ENCODE results near the gene CYB561D1.
A peak's percentile ranks its signal among the peaks of the same experiment; 100 is the strongest.

The CYB561D1 gene

DNA sequence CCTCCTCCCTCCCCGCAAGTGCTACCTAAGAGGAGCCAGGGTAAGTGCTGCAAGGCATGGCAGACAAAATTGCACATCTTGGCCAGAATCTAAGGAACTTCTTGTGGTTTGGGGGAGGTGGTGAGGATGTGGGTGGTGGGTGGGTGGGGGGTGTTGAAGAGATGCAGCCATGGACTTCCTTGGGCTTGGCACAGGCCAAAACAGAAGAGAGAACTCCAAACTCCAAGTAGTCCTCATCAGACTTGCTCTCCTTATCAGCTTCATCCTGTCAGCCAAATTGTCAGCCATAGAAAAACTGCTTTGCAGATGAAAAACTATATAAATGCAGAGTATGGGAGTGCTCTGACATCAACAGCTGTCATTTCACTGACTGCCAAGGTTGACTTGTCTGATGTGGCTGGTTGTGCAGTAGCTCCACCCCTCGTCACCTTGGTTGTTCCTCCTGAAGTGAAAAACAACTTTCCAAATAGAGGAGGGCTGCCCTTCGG lies 8.5 kb downstream of the CYB561D1 start:
- no peak for DNase-seq

DNA sequence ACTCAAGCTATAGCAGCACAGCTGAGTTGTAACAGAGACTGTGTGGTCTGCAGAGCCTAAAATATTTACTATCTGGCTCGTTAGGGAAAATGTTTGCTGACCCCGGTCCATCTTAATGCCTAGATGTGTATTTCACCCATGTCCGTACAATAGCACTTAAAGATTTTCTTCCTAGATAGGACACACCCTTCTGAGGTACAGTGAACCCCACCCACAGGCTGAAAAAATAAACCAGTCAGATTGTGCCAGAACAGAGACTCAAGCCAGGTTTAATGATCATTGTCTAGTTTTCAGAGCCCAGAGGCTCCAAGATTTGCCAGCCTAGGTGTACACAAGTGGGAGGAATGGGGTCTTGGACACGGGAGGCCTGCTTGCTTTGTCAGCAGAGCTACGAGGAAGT lies 10.0 kb downstream of the CYB561D1 start:
- no peak for DNase-seq

DNA sequence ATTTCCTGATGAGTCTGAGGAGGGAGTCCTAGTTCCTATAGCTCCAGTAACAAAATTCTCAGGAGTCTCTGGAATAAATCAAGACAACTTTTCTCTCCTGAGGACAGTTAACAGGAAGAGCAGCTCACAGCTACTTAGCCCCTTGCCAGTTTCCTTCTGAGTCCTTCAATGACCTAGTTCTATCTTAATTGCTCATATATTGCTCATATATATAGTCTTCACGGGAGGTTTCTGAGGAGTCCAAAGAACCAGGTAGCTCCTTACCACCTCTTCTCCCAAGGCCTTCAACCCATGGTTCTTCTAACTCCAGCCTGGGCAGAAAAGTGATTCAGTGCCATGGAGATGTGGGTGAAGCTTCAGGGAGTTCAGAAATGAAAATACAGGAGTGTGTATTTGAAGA lies 11.1 kb downstream of the CYB561D1 start:
- DNase-seq = no peak

DNA sequence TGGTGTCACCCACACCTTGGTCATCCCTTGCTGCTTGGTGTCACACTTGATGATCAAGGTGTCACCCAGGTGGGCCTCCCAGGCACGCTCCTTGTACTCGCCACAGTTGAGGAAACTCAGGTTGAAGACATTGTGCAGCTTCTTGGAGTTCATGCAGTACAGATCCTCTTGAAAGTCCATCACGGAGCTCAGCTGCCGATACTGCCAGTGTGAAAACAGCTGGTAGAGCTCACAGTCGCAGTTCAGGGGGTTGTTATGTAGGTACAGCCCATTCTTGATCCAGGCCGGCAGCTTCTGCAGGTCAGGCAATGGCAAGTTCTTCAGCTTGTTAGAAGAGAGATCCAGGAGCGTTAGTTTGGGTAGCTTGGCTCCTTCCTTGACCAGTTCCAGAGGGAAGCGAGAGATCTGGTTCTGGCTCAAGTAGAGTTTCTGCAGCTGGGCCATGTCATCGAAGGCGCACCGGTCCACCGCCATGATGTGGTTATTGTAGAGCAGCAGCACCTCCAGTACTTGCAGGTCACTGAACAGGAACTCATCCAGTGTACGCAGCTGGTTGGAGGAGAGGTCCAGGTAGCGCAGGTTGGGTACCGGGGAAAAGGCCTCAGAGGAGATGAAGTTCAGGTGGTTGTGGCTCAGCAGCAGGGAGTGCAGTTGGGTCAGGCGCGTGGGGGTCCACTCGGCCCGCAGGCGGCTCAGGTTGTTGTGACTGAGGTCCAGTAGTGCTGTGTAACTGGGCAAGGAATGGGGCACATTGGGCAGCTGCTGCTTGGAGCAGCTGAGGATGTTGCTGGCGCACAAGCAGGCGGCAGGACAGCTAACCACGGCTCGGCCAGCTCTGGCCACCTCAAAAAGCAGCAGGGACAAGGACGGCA lies 14.3 kb downstream of the CYB561D1 start:
- peak; percentile 41 for DNase-seq

DNA sequence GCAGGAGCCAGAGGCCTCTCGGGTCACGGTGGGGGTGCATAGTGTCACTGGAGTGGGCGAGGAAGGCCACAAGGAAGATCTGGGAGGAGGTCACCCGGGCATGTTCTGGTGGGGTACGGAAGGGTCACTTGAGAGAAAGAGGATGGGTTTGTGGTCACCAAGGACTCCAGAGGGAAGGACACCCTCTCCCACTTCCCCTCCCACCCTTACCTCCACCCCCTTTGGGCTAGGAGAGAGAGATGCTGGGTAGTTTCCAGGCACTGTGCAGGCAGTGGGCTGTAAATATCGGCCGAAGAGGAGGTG lies 14.9 kb downstream of the CYB561D1 start:
- DNase-seq = no peak

DNA sequence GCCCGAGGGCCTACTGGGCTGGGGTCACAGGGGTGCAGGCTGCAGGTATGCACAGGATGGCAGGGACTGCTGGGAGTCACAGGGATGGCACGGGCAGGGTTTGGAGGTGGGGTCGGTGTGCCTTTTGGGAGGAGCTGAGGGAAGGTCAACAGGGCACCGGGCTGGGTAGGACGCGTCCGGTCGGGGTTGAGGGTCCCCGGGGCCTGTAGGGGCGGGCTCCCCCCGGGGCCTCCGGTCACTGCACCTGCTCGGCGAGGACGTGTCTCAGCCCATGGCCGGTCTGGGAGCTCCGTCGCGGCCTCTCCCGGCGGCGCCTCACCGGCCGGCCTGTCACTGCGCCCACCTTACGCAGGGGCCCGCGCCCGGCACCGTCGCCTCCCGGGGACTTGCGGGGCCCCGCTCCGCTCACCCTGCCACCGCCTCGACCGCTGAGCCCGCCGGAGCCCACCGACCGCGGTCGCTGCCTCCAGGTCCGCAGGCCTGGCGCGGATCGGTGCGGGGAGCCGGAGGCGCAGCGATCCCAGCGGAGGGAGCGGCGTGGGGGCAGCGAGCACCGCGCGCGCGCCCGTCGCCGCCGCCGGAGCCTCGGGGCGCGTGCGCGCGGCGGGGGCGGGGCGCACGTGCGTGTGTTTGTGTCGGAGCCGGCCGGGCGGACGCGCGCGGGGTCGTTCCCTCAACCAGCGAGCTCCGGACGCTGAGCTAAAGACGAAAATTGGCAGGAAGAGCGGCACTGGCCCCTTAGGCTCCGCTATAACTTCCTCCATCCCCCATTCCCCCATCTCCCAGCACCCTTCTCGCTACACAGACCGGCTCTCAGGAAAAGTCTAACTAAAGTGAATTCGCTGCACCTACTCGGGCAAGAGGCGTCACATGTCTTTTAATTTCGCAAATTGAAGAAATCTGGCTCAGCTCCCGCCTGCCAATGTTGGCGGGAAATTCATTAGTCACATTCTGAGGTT lies 15.6 kb downstream of the CYB561D1 start, which contains the start of gene AMIGO1:
TSS of gene AMIGO1 (minus strand) at position 552 of the 959 bp plus-strand sequence. CDS start 815 bp downstream, outside the sequence.
- peak; percentile 75 for DNase-seq

DNA sequence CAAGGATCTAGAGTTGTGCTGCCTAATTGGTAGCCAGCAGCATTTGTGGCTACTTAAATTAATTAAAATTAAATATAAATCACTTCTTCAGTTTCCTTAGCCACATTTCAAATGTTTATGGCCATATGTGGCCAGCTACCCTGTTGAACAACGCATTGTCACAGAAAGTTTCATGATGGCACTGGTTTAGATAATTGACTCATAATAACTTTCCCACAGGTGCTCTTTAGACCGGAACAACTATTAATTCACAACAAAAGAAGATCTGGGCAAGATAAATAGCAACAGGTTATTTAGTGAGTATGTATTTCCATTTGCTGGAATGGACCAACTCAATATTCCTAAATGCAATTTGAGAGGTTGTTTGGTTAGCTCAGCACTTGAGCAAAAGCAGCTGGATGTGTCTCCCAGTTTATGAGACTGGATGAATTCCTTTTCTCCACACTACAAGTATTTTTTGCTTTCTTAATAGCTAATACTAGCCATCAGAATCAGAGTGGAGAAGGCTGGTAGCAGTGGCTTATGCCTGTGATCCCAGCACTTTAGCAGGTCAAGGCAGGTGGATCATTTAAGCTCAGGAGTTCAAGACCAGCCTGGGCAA lies 19.3 kb downstream of the CYB561D1 start:
- DNase-seq = no peak

DNA sequence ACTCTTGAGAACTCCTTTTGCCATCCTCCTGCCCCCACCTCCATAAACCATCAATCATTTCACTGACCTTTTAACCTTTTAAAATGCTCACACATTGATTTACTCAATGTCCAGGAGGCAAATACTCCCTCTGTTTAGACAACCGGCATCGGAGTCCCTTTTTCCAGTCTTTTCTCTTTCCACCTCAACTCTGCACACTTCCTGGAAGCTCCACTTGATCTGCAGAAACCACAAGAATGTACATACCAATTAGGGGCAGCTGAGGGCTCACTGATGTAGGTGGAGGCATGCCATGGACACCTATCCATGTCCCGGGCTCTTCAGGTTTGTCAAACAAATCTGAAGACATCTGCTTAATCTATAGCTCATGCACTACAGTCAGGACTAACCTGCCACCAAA lies 21.0 kb downstream of the CYB561D1 start:
- DNase-seq = no peak

DNA sequence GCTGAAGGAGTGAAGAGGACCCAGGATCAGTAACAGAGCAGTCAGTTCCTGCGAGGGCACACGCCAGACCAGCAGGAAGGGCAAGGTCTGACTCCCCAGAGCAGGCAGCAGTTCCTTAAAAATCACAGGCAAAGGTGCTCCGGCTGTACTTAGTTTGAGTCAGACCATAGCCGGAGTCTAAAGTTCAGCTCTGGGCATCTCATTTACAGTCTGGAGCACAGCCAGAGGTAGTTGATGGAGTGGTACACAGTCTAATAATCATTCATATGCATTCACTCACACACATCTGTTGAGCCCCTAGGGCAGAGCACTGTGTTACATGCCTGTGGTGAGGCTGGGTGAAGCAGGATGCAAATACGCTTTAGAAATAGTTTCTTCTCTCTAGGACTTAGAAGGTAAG lies 23.0 kb downstream of the CYB561D1 start:
- no peak for DNase-seq

DNA sequence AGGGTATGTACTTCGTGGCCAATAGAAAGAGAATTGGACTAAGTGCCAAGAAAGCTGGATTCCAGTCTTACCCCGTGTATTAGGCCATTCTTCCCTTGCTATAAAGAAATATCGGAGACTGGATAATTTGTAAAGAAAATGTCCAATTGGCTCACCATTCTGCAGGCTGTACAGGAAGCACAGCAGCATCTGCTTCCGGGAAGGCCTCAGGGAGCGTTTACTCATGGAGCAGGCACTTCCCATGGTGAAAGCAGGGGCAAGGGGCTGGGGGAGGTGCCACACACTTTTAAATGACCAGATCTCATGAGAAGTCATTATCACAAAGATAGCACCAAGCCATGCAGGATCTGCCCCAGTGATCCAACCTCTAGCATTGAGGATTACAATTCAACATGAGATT lies 23.4 kb downstream of the CYB561D1 start:
- no peak for DNase-seq

DNA sequence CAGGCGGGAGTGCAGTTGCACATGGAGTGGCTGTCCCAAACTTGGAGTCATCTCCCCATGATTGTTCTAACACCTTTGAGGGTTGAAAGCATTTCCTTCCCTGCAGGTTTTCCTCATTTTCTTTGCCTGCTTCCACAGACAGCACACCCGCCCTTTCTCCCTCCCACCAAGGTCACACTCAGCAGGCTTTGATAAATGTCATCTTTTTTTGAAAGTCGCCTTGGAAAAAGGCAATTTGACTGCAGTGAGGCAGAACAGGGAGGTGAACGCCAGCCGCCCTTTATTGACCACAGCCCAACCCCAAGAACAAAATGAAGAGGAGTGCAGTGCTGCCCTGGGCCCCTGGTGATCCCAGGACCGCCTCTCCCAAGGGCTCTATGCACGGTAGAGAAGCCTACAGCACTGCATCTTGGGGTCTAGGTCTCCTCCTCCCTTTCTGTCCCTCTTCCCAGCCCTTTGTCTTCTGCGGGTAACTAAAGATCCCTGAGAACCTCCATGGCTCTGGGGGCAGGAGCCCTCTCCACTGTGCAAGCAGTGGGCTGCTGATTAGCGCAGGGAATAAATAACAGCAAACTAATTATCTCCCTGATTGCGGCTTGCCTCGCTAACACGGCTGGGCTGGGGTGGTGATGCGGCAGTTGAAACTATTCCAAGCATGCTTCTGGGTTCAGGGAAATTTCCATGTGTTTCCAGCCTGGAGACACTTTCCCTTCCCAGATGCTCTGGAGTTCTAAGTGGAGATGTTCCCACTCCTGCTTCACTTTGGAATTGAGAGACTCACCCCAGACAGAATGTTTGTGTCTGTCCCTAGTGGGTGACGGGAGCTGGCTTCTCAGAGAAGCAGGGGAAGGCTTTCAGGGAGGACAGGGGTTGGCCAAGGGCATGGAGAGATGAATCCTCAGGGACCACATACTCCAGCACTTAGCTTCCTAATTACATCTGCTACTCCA lies 27.4 kb downstream of the CYB561D1 start:
- DNase-seq = peak; percentile 61

DNA sequence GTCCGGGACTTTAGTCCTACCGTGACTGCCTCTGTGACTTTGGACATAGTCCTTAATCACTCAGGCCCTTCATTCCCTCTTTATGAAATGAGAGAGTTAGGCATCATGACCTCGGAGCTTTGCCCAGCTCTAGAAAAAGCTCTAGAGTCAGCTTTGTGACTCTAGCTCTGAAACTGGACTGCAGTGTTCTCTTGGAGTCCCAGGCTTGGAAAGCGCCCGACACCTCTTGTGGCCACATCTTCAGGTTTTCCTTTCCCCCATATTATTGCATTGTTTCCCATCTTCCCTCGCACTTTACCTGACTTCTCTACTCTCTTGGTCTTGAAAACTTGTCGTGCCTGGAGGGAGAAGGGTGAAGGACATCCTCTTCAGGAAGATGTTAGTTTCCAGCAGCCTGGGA lies 28.1 kb downstream of the CYB561D1 start:
- DNase-seq = peak; percentile 40

DNA sequence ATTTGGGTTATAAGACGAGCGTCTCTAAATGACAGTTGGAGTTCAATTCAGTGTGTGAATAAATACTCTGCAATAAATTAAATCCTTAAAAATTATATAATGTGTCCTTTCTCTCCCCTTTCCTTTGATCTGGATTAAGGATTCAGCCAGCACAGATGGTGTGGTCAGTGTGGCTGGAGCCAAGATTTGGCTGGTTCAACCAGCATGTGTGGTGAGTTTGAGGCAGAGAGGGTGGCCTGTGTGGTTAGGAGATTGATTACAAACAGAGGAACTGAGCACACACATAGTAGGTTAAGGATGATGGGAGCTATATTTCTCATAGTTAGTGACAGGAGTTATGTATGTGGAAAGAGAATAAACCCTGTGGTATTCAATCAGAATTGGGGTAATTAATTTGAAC lies 29.8 kb downstream of the CYB561D1 start:
- no peak for DNase-seq

DNA sequence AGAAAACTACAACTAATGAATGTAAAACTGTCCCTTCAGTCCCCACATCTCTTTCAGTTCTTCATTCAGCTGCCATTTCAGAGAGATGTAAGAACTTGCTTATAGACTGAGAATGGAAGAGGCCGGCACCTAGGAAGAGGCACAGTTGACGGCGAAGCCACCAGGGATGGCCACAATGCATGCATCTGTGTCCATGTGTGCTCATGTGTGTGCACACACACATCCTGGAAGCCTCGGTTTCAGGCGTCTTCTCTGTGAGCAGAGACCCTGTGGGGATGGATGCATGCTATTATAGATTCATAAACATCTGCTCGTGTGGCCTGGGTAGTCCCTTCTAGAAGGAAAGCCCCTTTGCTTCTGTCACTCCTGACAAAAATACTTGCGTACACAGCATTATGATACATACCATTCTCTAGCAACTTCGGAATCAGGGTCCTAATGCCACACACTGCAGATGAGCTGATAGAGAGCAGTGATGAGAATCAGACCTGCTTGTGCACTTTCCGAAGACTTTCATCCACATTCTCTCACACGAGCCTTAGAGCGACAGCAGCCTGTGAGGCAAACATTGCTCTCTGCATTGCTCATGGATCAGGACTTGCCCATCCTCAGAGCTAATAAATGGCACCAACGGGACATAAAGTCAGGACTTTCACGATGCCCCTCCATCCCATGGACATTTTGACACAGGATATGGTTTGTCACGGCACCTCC lies 33.4 kb downstream of the CYB561D1 start:
- no peak for DNase-seq

DNA sequence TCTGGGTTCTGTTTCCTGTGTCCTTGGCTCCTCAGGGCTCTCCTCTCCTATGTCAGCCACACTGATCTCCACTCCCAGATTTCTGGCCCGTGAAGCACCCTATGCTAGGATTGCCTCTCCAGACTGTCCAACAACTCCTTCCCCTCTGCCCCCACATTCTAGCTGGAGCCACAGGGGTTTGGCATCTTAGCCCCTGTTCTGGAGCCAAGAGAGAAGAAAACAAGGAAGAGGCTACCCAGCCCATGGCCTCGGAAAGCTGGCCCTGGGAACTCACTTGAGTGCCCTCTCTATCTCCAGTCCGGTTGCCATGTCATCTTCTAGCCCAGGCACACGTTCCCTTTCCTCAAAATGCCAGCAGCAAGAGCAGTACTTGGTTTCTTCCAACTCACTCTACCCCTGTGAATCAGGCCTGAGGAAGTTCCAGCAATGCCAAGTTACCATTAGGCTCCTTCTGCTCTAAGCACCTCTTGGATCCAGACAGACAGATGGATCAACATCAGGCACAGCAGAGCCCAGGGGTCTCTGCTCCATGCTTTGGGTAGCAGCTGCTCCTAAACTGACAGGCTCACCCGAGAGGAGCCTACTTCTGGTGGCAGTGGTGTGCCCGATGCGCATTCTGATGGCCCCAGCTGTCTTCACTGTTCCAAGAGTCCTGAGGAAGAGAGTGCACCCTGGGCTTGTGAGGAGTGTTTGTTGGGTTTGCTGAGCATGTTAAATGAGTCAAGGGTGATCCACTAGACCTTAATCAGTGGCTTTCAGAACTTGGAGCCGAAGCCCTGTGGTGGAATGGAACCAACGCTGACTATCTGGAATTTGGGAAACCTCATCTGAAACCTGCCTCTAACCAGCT lies 34.2 kb downstream of the CYB561D1 start:
- DNase-seq = peak; percentile 41

DNA sequence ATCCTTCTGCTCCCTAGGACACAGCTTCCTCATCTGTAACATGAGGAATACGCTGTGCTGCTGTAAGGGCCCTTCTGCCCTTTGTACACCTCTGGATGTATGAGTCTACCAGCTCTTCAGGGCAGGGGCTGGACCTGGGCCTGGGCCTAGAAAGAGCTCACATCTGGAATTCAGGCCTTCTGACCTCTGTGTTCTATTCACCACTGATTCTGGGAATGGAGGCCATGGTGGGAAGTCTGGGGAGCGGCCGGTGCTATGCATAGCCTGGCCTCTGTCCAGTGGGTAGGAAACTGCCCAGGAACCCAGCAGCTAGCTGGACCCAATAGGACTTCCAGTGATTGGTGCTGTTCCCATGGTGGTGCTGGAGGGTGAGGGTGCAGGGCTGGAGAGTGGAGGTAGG lies 34.8 kb downstream of the CYB561D1 start:
- DNase-seq = peak; percentile 47

DNA sequence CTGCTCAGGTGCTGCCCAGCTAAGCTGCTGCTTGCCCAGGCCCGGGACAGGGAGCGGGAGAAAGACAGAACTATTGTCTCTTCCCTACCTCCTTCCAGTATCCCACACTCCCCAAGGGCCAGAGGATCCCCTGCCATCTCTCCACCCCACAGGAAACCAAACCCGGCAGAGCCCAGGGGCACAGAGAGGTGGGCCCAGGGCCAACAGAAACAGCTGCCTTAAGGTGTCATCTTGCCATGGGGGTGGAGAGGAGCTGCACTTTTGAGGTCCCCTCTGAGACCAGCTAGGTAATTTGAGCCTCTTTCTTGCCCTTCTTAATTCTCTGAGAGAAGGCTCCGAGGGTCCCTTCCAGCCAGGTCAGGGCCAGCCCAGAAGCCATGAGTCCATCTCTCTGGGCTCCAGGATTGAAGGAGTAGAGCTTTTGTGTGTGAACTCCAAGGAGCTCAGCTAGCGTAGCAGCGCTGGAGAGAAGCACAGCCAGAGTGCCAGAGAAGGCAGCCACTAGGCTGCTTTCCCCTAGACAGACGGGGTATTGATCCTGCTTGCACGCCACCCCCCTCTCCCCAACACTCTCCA lies 36.1 kb downstream of the CYB561D1 start:
- peak; percentile 37 for DNase-seq

DNA sequence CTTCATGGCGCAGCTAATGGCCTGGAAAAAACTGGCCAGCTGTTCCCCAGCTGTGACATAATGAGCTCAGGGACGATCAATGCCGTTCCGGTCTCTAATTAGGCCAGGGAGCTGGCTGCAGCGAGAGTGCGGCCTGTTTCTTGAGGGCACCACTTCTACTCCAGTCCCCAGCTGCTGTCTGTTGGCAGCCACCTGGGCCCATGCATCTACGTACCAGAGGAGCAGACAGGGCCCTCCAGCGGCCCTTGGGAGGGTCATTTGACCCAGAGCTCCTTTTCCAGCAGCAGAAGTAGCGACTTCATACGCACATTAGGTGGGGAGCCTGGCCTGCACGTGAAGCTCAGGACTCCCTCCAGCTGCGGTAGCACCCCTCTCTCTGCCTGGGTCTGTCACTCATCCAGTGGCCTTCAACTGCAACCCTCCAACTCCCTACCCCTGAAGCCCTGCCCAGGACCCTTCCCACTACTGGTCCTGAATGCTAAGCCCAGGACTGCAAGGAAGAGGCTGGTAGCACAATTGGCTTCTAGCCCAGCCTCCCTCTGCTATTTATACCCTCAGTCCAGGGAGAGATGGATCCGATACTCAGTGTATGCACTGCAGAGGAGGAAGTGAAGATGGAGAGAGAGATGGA lies 36.7 kb downstream of the CYB561D1 start:
- peak; percentile 38 for DNase-seq

DNA sequence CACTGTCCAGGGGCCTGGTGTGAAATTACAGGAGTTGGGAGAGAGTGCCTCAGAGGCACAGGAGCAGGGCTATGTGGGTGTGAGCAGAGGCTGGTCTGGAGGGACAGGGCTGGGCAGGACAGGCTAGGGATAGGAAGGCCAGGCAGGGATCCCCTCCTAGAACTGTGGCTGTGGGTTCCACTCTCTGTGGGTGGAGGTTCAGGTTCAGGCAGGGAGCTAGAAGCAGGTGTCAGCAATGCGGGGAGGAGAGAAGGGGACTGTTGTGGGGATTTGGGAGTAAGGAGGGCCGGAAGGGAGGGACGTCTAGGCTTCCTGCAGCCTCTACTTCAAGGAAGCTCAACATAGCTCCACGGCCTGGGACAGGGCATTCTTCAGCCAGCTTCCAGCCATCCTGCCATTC lies 37.5 kb downstream of the CYB561D1 start:
- peak; percentile 41 for DNase-seq
